ENCODE measurements around the gene ZNF207.

ZNF207 gene

DNA sequence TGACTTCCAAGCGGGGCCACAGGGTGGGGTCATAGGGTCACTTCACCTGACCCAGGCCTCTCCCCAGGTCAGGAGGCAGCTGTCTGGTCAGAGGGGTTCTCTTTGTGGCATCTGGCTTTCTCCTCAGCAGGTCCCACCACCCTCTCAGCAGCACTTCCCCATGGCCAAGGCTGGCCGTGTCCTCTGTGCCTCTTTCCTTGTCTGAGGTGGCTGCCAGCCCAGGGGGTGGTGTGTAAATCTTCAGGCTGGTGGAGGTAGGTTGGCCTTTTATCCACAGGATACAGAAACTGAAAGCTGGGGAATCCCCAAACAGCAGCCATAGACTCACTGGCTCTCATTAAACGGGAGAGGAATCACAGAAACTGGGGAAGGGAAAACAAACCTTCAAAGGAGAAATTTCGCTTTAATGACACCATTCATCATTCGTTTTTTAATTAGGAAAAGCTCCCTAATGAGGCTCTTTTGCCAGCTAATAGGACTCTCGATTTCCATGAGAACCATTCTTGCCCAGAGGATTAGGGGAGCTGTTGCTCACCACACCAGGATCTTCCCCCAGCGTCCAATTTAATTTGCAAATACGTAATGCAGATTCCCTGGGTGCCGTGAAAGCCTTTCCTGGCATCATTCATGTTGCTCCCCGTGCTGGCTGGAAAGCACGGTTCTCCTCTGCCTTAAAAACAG is 26.0 kb upstream of the ZNF207 start:
- Mint-ChIP-seq H3K36me3 (no peaks in the 10 kb centered on the region), H3K27ac (peak overlapping the region; percentile 10), H3K9me3 (no peaks in the 10 kb centered on the region), H3K4me1 (peaks cover 13% of the 10 kb centered on the region), H3K4me3 (peak overlapping the region; percentile 23), H3K27me3 (no peaks in the 10 kb centered on the region)

DNA sequence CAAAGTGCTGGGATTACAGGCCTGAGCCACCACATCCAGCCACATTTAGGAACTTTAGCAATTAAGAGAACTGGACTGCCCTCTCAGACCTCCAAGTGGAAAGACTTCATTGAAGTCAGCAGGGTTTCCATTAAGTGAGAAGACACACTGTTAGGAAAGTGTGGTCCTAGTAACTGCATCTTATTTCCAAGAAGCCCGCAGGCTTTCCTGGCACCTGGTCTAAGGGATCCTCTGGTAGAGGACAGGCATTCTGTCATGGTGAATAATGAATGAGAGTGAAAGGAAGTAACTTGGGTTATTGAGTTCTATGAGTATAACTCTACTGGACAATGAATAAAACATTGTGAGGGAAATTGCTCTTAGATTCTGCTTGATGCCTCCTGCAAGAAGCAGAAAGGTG is 22.0 kb upstream of the ZNF207 start:
- no peaks in the 10 kb centered on the region for H3K27me3 Mint-ChIP-seq
- no peaks in the 10 kb centered on the region for H3K9me3 Mint-ChIP-seq
- H3K27ac Mint-ChIP-seq = no peak overlapping the region
- H3K4me1 Mint-ChIP-seq = peaks cover 36% of the 10 kb centered on the region
- no peaks in the 10 kb centered on the region for H3K36me3 Mint-ChIP-seq
- H3K4me3 Mint-ChIP-seq = no peak overlapping the region

DNA sequence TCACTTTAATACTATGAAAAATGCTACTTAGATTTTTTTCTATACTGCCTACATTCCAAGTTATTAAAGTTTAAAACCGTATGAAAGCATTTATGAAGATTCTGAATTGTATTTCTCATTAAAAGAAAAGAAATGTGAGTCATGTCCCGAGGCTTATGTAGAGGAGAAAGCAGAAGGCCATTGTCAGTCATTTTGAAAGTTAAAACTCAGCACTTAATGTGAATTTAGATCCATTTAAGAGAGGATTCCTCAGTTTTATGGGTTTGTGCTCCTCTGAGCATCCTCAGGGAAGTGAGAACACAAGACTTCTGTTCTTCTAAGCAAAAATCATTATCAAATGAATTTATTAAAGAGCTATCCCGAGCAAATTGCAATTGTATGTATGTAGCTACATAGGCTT is 19.8 kb upstream of the ZNF207 start:
- H3K36me3 Mint-ChIP-seq = peaks cover 7% of the 10 kb centered on the region
- H3K4me3 Mint-ChIP-seq = no peak overlapping the region
- no peaks in the 10 kb centered on the region for H3K9me3 Mint-ChIP-seq
- H3K27me3 Mint-ChIP-seq = no peaks in the 10 kb centered on the region
- peaks cover 23% of the 10 kb centered on the region for H3K4me1 Mint-ChIP-seq
- H3K27ac Mint-ChIP-seq = peak overlapping the region; percentile 35

DNA sequence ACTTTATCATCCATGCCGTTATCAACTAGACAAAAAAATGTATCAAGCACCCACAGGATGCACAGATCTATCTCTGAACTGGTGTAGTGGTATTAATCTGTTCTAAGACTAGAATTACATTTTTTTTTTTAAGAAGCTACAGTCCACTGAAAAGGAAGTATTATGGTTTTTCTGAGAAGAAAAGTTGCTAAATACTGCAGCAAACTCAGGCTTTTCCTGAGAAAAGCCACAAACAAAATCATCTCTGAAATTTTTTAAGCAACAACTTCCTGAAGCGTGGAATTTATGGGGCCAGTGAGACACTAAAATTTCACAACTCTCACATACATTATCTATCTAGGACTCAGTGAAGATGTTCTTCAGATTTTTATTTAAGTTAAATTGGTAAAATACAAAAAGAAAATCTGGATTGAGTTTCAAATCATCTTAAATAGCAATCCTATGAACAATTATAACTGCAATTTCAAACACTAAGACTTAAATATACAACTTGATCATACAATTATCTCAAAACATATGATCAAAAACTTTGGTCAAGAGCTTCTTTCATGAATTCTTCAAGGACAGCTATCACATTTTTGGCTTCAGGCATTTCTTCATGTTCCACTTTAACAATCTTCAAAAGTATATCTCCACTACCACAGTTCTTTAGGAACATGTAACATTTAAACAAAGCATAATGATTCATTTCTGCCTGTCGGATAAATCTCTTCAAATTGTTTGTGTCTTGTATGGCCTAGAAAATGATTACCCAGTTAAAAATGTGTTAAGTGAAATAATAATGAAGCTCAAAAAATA is 18.5 kb upstream of the ZNF207 start:
- H3K4me3 Mint-ChIP-seq = no peak overlapping the region
- H3K27ac Mint-ChIP-seq = peak overlapping the region; percentile 72
- peaks cover 23% of the 10 kb centered on the region for H3K4me1 Mint-ChIP-seq
- peaks cover 7% of the 10 kb centered on the region for H3K36me3 Mint-ChIP-seq
- no peaks in the 10 kb centered on the region for H3K27me3 Mint-ChIP-seq
- H3K9me3 Mint-ChIP-seq = no peaks in the 10 kb centered on the region

DNA sequence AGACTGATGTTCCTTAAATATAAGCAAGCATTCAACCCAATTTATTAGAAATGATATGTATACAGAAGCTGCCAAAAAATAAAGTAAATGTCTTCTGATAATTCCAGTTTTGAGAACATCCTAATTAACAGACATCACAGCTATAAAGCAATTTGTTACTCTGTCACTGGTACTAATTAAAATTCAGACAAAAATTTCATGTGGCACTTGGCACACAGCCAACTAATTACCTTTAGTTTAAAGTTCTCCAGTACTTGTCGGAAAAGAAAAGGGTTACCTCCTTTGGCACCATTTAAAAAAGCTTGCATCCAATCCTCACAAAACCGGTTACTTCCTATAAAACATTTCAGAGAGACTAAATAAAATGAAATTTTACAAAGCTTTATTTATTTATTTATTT is 16.8 kb upstream of the ZNF207 start:
- Mint-ChIP-seq H3K27me3 (no peaks in the 10 kb centered on the region), H3K4me3 (no peak overlapping the region), H3K4me1 (peaks cover 23% of the 10 kb centered on the region), H3K27ac (no peak overlapping the region), H3K9me3 (no peaks in the 10 kb centered on the region), H3K36me3 (peaks cover 7% of the 10 kb centered on the region)

DNA sequence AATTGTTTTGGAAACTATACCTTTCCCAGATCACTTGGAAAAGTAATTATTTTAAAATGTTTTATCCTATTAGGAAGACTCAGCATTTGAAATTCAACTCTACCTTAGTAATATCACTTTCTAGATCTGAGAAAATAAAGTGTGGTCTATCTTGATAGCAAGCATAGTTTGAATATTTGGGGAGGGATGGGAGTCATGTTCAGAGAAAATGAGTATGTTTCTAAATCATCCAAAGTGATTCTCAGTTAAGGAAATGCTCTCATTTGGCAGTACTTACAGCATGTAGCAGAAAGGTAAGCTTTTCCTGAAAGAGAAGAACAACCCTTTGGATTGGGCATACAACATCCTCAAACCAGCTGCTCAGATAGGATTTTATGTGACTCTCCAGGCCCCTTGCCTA is 14.9 kb upstream of the ZNF207 start:
- H3K27me3 Mint-ChIP-seq = no peaks in the 10 kb centered on the region
- H3K36me3 Mint-ChIP-seq = peaks cover 7% of the 10 kb centered on the region
- H3K4me3 Mint-ChIP-seq = no peak overlapping the region
- H3K4me1 Mint-ChIP-seq = peaks cover 21% of the 10 kb centered on the region
- H3K27ac Mint-ChIP-seq = no peak overlapping the region
- no peaks in the 10 kb centered on the region for H3K9me3 Mint-ChIP-seq

DNA sequence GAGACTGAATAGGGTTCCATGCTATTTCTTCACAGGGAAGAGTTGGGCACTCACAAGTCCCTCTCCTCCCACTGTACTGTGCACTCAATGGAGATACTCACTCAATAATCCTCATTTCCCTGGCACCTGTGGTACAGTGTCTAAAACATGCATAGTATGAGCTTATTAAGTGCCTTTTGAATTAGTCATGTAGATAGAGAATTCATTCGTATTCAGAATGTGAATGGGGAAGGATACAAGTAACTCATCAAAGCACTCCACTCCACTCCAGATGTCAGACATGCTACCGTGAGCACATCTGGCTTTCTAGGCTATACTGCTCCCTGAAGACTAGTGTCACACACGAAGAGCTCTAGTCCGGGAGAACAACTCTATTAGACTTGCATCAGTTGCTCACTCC is 14.3 kb upstream of the ZNF207 start:
- no peak overlapping the region for H3K4me3 Mint-ChIP-seq
- peaks cover 7% of the 10 kb centered on the region for H3K36me3 Mint-ChIP-seq

DNA sequence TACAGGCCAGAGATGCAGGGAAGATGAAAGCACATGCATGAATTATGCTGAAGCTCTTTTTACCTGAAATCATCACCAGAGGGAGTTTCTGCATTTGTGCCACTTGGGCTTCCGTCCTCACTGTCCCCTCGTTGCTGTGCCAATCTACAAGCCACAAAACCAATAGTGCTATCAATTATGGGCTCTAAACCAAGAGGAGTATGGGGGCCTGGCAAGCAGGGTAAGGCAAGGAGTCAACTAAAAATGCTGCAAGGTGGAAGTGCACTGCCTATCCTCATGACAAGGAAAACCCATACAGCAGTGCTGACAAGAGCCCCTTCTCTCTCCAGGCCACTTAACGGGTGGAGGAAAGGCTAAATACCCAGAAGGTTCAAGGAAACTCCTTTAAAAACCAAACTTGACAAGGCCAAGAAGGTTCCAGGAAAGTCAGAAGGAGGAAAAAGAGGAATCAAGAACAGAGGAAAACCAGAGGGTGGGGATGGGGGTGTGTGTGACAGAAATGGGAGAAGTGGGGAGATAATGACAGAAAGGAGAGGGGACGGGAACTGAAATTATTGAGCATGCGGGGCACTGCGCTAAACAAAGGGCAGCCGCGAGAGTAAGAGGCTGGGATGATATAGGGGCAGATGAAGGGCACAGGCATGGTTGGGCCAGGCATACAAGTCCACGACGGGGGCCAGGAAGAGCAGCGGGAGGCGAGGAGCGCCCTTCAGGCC is 8.7 kb upstream of the ZNF207 start:
- no peaks in the 10 kb centered on the region for H3K36me3 Mint-ChIP-seq
- H3K4me1 Mint-ChIP-seq = peaks cover 26% of the 10 kb centered on the region
- no peaks in the 10 kb centered on the region for H3K9me3 Mint-ChIP-seq

More for the DNA sequence above, 14.3 kb upstream of the ZNF207 start:
- Mint-ChIP-seq H3K9me3 (no peaks in the 10 kb centered on the region), H3K4me1 (peaks cover 15% of the 10 kb centered on the region), H3K27ac (no peak overlapping the region), H3K27me3 (no peaks in the 10 kb centered on the region)

DNA sequence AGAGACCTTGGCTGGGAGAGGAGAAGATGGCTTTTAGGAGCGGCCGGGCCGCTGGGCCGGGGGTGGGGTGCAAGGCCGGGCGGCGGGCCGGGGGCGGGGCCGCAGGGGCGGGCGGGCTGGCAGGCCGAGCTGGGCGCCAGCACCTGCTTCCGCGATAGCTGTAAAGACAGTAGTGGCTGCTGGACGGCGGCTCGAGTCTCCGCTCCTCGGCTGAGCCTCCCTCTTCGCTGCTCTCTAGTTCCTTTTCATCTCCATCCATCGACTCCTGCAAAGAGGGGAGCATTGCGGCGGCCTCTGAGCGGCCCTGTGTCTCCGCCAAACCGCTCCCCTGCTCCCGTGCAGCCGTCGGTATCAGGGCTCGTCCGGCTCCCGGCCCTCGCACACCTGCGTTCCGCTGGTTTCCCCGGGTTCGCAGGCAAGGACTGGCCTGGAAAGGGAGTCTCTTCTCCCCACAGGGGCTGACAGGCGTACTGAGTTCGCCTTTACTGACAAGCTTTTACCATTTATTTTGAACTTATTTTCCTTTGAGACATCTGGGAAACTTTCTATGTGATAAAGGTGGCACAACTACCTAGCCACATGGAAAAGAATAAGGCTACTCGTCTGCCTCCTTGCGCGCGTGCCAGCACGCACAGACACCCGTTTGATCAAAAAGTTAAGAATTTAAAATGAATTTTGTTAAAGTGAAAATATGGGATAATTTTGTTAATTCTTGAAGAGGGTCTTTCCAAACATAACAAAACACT is 7.9 kb upstream of the ZNF207 start, which contains the start of gene C17orf75:
Gene C17orf75 (minus strand): TSS at position 317 of the 746 bp plus-strand sequence. CDS start 34 bp downstream, at position 283.
- Mint-ChIP-seq H3K4me1 (peaks cover 26% of the 10 kb centered on the region), H3K4me3 (peak within 1 kb of the TSS; percentile 95), H3K27ac (peak within 1 kb of the TSS; percentile 97), H3K36me3 (no peaks in the 10 kb centered on the region), H3K27me3 (no peaks in the 10 kb centered on the region), H3K9me3 (no peaks in the 10 kb centered on the region)

More for the DNA sequence above, 8.7 kb upstream of the ZNF207 start:
- H3K27ac Mint-ChIP-seq = peak overlapping the region; percentile 97
- no peaks in the 10 kb centered on the region for H3K27me3 Mint-ChIP-seq
- H3K4me3 Mint-ChIP-seq = peak overlapping the region; percentile 95

DNA sequence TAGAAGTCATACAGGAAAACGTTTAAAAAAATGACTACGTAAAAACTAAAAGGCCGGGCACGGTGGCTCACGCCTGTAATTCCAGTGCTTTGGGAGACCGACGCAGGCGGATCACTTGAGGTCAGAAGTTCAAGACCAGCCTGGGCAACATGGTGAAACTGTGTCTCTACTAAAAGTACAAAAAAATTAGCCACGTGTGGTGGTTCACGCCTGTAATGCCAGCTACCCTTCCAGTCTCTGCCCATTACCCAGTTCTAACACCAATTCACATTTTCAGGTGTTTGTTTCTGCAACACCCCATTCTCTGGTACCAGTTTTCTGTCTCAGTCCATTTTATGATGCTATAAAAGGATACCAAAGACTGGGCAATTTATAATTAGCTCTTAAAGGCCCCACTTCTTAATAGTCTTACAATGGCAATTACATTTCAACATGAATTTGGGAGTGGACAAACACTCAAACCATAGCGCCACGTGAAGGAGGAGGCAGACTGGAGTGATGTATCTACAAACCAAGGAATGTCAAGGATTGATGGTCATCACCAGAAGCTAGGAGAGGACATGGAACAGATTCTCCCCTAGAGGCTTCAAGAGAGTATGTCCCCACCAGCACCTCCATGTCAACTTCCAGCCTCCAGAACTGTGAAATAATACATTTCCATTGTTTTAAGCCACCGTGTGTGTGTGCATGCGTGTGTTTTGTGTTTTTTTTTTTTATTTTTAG is 7.2 kb upstream of the ZNF207 start:
- Mint-ChIP-seq H3K9me3 (no peaks in the 10 kb centered on the region), H3K4me1 (peaks cover 26% of the 10 kb centered on the region), H3K27ac (peak overlapping the region; percentile 95), H3K27me3 (no peaks in the 10 kb centered on the region), H3K36me3 (no peaks in the 10 kb centered on the region), H3K4me3 (peak overlapping the region; percentile 95)

DNA sequence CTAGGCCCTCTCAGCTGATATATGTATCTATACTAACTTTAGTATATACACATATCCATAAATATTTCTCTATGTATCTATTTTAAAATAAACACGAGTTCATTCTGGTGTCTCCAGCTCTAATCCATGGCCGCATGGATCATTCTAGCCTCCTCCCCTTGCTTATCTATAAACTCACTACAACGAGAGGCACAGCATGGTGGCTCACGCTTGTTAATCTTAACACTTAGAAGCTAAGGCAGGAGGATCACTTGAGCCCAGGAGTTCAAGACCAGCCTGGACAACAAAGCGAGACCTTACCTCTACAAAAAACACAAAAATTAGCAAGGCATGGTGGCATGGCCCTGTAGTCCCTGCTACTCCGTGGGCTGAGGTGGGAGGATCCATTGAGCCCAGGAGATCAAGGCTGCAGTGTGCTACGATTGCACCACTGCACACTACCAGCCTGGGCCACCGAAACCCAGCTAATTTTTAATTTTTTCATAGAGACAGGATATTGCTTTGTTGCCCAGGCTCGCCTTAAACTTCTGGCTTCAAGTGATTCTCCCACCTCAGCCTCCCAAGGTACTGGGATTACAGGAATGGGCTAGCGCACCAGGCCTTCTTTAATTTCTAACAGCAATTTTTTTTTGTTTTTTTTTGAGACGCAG is 3.9 kb upstream of the ZNF207 start:
- Mint-ChIP-seq H3K4me3 (no peak overlapping the region), H3K4me1 (peaks cover 29% of the 10 kb centered on the region), H3K27me3 (no peaks in the 10 kb centered on the region), H3K27ac (no peak overlapping the region), H3K36me3 (peaks cover 5% of the 10 kb centered on the region), H3K9me3 (no peaks in the 10 kb centered on the region)

DNA sequence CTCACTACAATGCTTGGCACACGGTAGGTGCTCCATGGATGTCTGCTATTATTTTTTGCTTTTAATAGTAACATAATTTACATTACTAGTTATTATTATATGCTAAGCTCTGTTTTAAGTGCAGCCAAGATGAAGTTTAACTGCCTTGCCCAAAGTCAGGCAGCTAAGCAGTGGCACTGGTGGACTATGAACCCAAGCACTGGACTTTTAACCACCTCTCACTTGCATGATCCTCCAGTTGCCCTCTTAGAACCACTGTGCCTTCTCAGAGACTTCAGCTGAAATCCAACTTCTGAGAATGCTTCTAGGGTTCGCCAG is 1.5 kb upstream of the ZNF207 start:
- peaks cover 25% of the 10 kb centered on the region for H3K4me1 Mint-ChIP-seq
- H3K9me3 Mint-ChIP-seq = no peaks in the 10 kb centered on the region
- H3K27ac Mint-ChIP-seq = no peak overlapping the region
- H3K27me3 Mint-ChIP-seq = no peaks in the 10 kb centered on the region
- peaks cover 10% of the 10 kb centered on the region for H3K36me3 Mint-ChIP-seq
- H3K4me3 Mint-ChIP-seq = no peak overlapping the region

DNA sequence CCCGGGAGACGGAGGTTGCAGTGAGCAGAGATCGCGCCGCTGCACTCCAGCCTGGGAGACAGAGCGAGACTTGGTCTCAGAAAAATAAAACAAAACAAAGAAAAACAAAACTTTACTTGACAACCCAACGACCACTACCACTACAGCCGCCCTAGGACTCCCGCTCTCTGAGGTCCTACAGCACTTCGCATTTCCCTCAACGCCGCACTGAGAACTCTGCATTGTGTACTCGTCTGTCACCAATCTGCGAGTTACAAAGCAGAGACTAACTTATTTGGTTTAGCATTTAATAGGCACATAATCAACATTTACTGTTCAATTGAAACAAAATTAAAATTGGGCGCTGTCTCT is 479 bp upstream of the ZNF207 start:
- Mint-ChIP-seq H3K4me3 (peak overlapping the region; percentile 100), H3K27ac (peak overlapping the region; percentile 99), H3K27me3 (no peaks in the 10 kb centered on the region), H3K36me3 (peaks cover 10% of the 10 kb centered on the region), H3K4me1 (peaks cover 31% of the 10 kb centered on the region), H3K9me3 (no peaks in the 10 kb centered on the region)

DNA sequence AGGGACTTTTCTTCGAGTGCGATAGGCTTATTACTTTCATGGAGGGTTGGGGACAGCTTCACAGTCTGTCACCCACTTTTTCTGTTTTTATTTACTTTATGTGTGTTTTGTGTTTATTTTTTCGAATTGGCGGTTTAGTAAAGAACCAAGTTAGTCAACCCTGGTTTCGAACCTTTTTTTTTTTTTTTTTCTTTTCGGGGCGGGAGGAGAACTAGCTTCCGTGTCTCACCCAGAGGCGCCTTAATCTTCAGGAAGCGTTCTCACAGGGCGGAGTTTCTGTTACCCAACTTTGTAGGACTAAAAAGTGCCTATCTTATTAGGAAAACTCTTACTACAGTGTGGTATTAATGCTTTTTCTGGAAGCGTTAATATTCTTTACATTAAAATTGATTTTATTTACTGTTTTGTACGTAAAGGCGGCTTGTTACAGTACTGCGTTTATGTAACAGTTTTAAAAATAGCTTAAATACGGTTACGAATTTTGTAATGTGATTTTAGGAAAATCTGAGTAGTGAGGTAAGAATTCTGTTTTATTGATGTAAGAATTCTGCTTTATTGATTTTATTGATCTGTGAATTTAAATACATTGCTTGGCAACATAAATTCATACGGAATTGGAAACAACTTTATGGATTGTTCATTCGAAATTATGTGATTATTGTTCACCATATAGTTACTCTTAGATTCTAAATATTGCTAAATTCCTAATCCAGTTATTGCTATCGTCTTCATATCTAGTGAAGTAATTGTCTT is 885 bp downstream of the ZNF207 start:
- H3K36me3 Mint-ChIP-seq = peaks cover 13% of the 10 kb centered on the region
- no peaks in the 10 kb centered on the region for H3K27me3 Mint-ChIP-seq
- peak overlapping the region; percentile 99 for H3K27ac Mint-ChIP-seq
- no peaks in the 10 kb centered on the region for H3K9me3 Mint-ChIP-seq
- peak overlapping the region; percentile 100 for H3K4me3 Mint-ChIP-seq
- peaks cover 44% of the 10 kb centered on the region for H3K4me1 Mint-ChIP-seq
